22Rv1 (cell line): ENCODE results near the gene GNG2.

Source experiments
- H3K27ac ChIP-seq: fragments of 450-650 bp; 2 replicates; pipeline ENCODE4 v1.5.1; 2017
- CTCF ChIP-seq: fragments of 450-650 bp; IDR thresholded peaks from 2 replicates; pipeline ENCODE4 v1.5.1; 2017; ENCODE audit warnings: mild to moderate bottlenecking
- ZFX ChIP-seq: fragments of 450-650 bp; IDR thresholded peaks from 2 replicates; pipeline ENCODE4 v1.6.1; 2017; ENCODE audit warnings: antibody characterized with exemption, borderline replicate concordance

GNG2 gene

GRCh38 chr14:51954031-51954430 is 93.6 kb downstream of the GNG2 start:
- TF ChIP-seq ZFX, result no peak
- no peak for TF ChIP-seq CTCF

GRCh38 chr14:51954657-51955056 is 94.2 kb downstream of the GNG2 start:
- TF ChIP-seq ZFX (no peak), CTCF (0 out of 2 replicates have a peak, but pooled peaks have one; percentile 14)
- H3K27ac ChIP-seq, result no peak overlapping the region

More at GRCh38 chr14:51954031-51954430, 93.6 kb downstream of the GNG2 start:
- no peak overlapping the region for H3K27ac ChIP-seq

- H3K27ac ChIP-seq, result no peak overlapping the region
- TF ChIP-seq CTCF (no peak), ZFX (no peak)
Observed at GRCh38 chr14:51957950-51958349, 97.5 kb downstream of the GNG2 start.

GRCh38 chr14:51959928-51960327 is 99.5 kb downstream of the GNG2 start:
- H3K27ac ChIP-seq, result no peak overlapping the region
- no peak for TF ChIP-seq CTCF

GRCh38 chr14:51960866-51961265 is 100.5 kb downstream of the GNG2 start:
- H3K27ac ChIP-seq, result no peak overlapping the region
- TF ChIP-seq CTCF, result no peak
- TF ChIP-seq ZFX, result no peak

GRCh38 chr14:51962711-51963110 is 102.3 kb downstream of the GNG2 start:
- H3K27ac ChIP-seq, result no peak overlapping the region
- no peak for TF ChIP-seq ZFX
- TF ChIP-seq CTCF, result no peak

- TF ChIP-seq ZFX (no peak), CTCF (no peak)
- no peak overlapping the region for H3K27ac ChIP-seq
Observed at GRCh38 chr14:51963286-51963685, 102.9 kb downstream of the GNG2 start.
